Glomerular endothelial cell (primary cell): ENCODE measurements around the gene FAM72A. TPM values are rescaled to one million over a fixed set of nuclear protein-coding genes. Genes with fewer than 3 reads are reported as not detected.
"Not testable (repeated sequence)": the region's sequence is repeated elsewhere in the genome, so short reads cannot be mapped to it uniquely, and the experiment has no call there.

Experiments
- DNase-seq: peaks from one replicate; pipeline ENCODE4 v3.0.0-alpha.2; 2011; ENCODE audit warnings: low read depth, low spot score; ENCODE audit errors: extremely low read depth
- total RNA-seq: library from RNA; depleted of rRNA; stranded (reverse); fragments of >200 nt; gene quantifications from 2 replicates; pipeline ENCODE4 v1.2.3, GENCODE V29; 2015

The FAM72A gene
- total RNA-seq, 1 donor from 2014 or later = 5.3 TPM

GRCh38 chr1:206173110-206173719 is 29.4 kb downstream of the FAM72A start:
- DNase-seq = not testable (repeated sequence)

- not testable (repeated sequence) for DNase-seq
These were observed 32.8 kb downstream of the FAM72A start for GRCh38 chr1:206169794-206170193.

GRCh38 chr1:206167350-206168029 is 35.1 kb downstream of the FAM72A start:
- not testable (repeated sequence) for DNase-seq

- no peak for DNase-seq
These were observed 56.8 kb downstream of the FAM72A start for GRCh38 chr1:206145771-206146290.

GRCh38 chr1:206144605-206145004 is 58.0 kb downstream of the FAM72A start:
- DNase-seq = no peak

- DNase-seq = no peak
These were observed 59.0 kb downstream of the FAM72A start for GRCh38 chr1:206143537-206144172.

- DNase-seq = no peak
These were observed 59.9 kb downstream of the FAM72A start for GRCh38 chr1:206142770-206143169.

GRCh38 chr1:206142011-206142410 is 60.6 kb downstream of the FAM72A start:
- no peak for DNase-seq

GRCh38 chr1:206136241-206136640 is 66.4 kb downstream of the FAM72A start:
- DNase-seq = no peak

Other genes starting within 250 kb of the FAM72A start
- 0.63 TPM in 1 of 2 replicates, not detected in the other for gene RAB7B, start 199.4 kb downstream of the FAM72A start, total RNA-seq
- not detected in 2 replicates for gene CTSE, start 178.9 kb downstream of the FAM72A start, total RNA-seq
- not detected in 2 replicates for gene RHEX, start 149.7 kb downstream of the FAM72A start, total RNA-seq
- gene AVPR1B, start 85.5 kb downstream of the FAM72A start, total RNA-seq = not detected in 2 replicates
- 83.5 and 120 TPM in 2 replicates for gene SRGAP2, start 702 bp upstream of the FAM72A start, total RNA-seq